GM18502 (cell line): ENCODE measurements around the gene HTR7.
"Not testable (repeated sequence)": the region's sequence is repeated elsewhere in the genome, so short reads cannot be mapped to it uniquely, and the experiment has no call there.

Experiments
- ATAC-seq: cut with Tn5 transposase; IDR thresholded peaks from one replicate; pipeline ENCODE4 v1.9.1; 2021; ENCODE audit warnings: mild to moderate bottlenecking; ENCODE audit not compliant: unreplicated experiment, poor library complexity

HTR7 gene

DNA sequence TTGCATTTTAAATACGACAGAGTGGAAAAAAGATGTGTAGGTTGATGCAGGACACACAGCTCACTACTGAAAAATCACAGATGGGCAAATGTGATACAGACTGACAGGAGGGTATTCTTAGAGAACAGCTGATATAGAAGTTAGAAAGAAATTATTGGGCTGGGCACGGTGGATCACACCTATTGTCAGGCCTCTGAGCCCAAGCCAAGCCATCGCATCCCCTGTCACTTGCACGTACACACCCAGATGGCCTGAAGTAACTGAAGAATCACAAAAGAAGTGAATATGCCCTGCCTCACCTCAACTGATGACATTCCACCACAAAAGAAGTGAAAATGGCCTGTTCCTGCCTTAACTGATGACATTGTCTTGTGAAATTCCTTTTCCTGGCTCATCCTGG is 50.7 kb downstream of the HTR7 start:
- not testable (repeated sequence) for ATAC-seq

DNA sequence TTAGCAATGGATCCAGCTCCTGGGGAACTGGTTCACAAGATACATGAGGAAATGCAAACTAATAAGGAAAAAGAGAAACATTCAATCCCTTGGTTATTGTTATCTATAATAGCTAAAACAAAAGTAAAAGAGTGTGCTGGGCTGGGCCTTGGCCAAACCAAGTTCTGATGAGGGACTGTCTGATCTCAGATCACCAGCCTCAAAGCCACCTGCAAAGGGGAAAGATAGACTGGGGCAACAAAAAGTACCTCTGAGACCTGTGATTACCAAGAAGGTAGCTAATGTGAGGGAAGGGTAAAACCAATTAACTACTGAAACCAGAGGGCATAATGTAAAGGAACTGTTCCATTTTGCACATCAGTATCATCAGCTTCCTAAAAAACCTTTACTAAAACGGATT is 51.2 kb downstream of the HTR7 start:
- no peak for ATAC-seq

DNA sequence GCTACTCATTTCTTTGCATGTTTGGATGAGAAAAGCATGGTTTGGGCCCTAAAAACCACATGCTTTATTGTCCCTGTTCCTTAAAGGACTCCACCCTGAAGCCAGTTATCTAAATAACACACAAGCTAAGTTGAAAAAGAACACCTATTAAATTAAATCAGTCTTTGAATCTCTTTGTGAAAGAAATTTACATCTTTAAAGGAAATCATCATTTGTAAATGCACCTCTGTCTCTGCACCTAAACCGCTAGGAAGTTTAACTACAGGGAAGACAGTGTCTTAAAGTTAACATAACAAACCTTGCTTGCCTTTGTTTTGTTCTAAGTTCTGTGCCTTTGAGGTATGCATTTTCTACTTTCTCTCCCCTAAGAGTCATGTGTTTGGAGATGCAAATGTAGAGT is 52.6 kb downstream of the HTR7 start:
- ATAC-seq: no peak

DNA sequence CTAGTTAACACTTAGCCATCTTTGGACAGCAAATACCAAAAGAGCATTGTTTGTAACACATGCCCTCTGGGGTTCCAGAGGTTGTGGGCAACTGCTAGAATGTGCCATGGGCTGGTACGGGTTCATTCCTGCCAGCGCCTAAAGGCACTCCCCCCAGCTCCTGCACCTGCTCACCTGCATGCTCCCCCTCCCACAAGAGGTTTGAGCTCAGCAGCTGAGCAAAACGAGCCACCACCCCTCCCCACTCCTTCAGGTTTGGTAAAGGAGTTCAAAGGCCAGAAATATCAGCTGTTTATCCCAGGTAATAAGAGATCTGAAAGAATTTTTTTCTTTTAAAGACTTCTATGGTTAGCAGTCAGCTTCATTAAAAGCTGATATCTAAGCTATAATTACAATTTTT is 53.5 kb downstream of the HTR7 start:
- no peak for ATAC-seq

DNA sequence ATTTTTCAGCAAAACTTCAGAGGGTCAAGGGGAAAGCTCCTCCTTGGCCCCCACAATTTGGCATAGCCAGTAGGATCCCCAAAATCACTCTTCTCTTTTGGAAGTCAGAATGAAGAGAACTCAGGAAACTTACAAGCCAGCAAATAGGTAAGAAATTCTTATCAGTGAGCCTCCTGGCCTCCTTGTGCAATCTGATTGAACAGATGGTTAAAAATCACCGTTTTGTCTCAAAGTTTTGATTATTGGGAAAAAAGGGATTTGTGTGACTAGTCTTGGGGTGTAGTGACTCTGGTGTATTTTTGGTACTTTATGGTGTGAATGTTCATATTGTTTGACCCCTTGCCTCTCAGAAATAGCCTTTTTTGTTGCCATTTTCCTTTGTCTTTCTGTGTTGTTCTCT is 56.2 kb downstream of the HTR7 start:
- ATAC-seq: no peak

DNA sequence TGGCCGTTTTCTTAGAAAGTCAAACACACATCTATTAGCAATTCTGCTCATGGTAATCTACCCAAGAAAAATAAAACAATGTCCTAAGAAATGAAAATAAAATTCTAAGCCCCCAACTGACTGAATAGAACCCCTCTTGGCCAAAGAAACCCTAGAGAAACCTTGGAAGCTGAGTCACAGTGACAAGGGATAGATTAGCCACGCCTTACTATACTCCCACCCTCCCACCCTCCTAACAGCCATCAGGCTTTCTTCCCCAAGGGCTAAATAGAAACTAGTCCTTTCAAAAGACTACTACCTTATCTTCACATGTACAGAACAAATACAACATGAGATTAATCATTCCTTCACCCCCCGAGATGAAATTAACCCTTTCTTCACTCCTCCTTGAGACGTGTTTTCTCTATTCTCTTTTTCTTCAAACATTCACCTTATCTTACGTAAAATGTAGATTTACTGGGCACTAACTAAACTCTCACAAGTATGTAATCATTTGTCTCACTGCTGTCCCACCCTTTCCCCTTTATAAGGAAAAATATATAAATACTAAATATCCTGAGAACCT is 57.5 kb downstream of the HTR7 start:
- ATAC-seq: no peak

DNA sequence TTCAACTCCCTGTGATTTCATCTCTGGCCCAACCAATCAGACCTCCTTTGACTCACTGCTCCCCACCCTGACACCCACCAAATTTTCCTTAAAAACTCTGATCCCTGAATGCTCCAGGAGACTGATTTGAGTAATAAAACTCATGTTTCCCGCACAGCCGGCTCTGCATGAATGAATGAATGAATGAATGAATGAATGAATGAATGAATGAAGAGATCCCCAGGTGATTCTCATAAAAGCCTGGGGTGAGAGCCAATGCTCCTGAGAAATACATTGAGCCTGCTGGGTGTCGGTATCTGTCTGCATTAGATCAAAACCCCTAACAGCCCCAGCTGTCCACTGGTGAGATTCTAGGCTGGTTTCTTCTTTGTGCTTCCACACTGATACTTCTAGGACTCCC is 58.7 kb downstream of the HTR7 start:
- no peak for ATAC-seq

DNA sequence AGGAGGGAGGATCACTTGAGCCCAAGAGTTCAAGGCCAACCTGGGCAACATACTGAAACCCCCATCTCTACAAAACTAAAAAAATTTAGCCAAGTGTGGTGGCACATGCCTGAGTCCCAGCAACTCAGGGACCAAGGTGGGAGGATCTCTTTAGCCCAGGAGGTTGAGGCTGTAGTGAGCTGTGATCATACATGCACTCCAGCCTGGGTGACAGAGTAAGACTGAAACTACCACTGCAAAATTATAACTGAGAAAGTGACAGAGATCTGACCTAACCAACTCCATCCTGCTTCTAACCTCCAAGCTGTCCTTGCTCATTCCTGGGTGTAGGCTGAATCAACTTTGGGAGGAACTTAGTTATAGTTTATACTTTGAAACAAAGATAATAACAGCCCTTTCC is 59.4 kb downstream of the HTR7 start:
- no peak for ATAC-seq

DNA sequence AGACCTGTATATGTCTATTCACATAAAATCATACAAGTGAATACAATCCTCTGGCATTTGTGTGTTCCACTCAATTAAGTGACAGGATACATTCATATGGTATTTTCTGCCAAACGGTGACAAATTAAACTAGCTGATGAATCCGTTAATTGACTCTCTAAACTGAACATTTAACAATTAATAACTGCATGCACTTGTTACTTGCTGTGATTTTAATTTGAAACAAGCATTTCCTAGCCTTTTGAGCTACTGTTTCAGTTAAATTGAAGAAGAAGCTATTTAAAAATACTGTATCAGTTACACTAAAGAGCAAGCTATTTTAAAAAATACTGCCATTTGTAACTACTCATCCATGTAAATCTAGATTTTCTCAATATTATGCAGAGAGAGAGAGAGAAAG is 67.4 kb downstream of the HTR7 start:
- no peak for ATAC-seq

DNA sequence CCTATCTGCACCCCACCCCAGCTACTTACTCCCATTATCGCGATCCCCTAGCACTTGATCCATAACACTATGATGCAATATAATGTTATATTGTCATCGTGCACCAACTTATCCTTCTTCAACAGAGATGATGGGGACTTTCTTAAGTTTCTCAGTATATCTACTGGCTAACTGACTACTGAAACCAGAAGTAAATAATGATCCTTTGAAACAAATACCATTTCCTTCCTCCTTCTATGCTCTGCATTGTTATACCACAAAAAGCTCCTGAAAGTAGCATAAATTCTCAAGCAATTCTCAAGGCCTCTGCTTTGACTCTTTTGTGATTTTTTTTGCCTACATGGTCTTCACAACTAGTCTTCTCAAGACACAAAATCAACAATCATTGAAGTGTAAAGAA is 68.9 kb downstream of the HTR7 start:
- peak; percentile 80 for ATAC-seq

DNA sequence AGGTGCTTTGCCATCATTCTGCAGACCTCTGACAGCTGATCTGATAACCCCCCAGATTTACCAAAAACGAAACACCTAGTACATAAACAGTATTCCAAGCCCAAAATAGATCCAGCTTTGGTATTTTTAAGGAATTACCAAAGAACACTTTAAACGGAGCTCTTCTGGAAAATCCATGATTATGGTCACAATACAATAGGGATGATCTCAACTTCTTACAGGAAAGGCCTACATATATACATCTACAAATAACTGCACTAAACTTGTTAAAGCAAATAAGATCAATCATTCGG is 69.7 kb downstream of the HTR7 start:
- ATAC-seq: no peak

DNA sequence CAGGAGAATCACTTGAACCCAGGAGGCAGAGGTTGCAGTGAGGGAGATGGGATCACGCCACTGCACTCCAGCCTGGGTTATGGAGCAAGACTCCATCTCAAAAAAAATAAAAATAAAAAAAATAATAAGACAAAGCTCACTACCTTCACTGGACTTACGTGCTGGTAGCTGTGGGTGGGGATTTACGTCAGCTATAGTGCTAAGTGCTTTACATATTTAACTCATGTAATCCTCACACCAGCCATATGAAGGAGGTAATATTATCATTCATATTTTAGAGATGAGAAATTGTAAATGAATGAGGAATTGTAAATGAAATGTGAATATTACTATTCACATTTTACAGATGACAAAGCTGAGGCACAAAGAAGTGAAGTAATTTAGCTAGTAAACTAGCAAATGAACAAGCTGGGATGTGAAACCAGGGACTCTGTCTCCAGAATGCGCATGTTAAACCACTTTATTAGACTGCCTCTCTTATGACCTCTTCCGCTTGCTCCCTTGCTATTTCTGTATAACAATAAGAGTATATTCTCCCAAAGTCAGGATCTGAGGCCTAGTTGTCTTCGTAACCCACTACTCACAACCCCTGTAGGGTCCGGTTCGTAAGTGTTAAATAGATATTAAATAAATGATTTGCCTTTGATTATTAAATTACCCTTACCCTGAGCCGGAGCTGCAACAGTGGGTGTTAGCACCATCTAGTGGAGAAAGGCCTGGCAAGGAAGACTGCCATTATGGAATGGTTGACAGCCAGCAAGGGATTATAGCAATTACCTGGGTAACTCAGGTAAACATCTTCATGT is 70.2 kb downstream of the HTR7 start:
- no peak for ATAC-seq

DNA sequence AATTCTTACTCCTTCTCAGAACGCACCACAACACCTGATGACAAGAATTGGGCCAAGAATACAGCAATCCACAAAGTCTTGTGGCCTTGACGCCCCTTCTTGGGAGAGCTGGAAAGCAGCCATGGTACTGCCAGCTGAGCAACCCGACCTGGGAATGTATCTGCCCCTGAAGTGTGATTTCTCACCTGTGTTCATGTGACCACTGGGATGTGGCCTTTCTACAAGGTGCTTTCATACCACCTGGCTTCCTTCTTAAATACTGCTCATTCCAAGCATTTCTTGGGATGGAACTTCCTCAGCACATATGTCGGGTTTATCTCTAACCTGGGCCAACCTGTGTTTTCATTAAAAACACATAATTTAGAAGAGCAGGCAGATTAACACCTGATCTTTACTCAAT is 72.1 kb downstream of the HTR7 start:
- ATAC-seq: no peak

DNA sequence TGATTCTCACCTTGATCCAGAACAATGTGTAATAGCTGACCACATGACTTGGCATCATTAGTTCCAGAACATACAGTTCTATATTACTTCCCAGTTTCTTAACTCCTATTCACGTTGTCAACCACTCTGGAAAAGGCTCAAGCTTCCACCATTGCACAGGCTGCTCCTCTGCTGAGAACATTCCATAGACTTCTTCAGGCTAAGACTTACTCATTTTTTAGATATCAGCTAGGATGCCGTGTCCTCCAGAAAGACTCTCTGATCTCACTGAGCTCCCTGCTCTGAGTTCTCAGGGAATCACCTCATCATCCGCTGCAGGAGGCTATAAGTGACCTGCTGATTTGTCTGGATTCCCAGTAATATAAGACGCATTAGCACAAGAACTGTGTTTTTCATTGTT is 73.1 kb downstream of the HTR7 start:
- ATAC-seq: no peak

DNA sequence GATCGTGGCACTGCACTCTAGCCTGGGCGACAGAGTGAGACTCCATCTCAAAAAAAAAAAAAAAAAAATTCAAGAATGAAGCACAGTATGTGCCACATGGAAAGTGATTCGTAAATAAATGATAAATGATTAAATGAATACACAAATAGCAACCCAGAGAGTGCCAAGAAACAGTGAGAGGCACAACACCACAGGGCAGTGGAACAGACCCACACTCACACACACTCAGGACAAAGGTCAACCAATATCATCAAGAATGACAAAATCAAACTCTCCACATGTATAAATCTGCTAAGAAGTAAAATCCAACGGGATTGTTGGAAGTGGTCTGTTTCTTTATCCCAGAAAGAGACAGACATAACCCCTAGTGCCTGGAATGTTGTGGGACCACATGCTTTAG is 77.4 kb downstream of the HTR7 start:
- no peak for ATAC-seq

DNA sequence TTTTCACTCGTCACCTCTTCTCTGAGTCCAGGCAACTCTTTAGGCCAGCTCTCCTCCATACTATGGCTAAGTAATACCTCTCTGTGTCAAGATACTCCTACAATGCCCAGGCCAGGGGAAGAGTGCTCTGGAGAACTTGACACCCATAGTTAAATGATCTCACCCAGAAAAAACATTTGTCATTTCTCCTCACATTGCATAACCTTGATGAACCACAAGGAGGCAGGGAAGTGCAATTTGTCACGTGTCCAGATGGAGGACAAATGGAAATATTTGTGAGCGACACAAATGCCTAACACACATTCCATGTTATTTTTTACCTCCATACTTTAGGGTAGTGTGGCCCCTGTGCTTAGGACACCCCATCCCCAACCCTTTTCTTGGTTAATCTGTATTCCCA is 78.3 kb downstream of the HTR7 start:
- ATAC-seq: no peak

DNA sequence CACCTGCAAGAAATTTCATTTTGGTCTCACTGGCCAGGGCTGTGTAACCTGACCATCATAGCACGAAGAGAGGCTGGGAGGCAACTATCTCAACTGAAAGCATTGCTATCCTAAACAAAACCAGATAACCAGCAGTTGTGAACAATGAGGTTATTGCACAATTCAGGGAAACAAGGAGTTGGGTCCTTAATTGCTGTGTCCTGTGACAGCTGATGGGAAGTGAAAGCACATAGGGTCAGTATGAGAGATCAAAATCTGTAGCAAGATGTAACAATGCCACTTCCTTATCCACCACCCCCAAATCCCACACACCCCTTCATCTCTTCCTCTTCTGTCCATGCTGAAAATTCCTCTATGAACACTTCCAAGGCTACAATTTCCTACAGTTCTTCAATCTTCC is 80.2 kb downstream of the HTR7 start:
- no peak for ATAC-seq

DNA sequence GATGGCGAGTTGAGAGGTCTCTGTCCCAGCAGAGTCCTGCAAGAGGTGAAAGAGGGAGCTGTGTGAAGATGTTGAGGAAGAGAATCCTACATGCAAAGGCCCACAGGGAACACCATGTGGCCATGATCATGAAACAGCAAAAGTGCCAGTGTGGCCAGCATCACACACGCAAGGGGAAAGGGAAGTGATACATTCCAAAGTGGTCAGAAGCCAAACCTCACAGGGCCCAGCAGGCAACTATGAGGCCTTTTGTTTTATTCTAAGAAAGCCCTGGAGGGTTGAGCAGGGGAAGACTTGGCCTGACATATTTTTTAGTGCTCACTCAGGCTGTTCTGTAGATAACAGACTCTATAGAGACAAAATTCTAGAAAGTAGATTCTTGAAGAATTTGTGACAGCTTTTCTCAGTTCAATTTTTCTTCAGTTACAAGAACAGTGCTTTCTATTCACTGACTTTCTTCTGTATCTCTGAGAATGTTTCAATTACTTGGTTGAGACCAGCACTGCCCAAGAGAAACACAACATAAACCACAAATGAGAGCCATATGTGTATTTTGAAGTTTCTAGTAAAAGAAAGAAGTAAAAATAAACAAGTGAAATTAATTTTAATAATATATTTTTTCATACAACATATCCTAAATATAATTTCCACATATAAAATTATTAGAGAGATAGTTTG is 82.3 kb downstream of the HTR7 start:
- peak; percentile 68 for ATAC-seq

DNA sequence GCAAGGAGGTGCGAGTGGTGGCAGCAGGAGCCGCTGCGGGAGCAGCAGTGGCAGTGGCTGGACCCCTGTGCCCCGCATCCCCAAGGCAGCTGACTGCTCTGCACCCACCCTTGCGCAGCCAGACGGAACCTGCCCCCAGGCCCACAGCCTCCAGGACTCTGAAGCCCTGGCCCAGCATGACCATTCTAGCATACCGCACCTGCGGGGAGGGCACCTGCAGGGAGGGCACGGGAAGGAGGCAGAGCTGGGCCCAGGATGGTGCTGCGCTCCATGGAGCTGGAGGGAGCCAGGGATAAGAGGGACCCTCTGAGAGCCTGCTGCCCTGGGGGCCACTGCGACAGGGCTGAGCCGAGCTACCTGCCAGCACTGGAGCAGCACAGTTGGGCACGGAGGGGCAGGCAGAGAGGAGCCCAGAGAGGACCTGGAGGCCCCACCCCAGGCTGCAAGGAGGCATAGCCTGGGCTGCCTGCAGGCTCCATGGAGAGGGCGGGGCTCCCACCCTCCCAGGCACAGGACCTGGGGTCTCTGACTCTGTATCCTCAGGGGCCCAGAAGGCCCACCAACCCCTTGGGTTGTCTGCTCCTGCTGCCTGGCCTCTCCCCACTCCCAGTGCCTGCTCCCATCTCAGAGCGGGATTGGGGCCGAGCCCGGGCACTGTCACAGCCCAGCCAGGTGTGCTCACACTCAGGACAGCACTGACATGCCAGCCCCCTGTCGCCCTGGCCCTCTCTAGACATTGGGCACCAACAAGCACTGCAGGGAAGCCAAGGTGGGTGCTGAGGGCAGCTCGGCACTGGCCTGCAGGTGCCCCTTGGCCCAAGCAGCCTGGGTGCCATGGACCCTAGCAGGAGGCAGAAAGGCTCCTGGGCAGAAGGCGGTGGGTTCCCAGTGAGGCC is 87.6 kb downstream of the HTR7 start:
- ATAC-seq: no peak

DNA sequence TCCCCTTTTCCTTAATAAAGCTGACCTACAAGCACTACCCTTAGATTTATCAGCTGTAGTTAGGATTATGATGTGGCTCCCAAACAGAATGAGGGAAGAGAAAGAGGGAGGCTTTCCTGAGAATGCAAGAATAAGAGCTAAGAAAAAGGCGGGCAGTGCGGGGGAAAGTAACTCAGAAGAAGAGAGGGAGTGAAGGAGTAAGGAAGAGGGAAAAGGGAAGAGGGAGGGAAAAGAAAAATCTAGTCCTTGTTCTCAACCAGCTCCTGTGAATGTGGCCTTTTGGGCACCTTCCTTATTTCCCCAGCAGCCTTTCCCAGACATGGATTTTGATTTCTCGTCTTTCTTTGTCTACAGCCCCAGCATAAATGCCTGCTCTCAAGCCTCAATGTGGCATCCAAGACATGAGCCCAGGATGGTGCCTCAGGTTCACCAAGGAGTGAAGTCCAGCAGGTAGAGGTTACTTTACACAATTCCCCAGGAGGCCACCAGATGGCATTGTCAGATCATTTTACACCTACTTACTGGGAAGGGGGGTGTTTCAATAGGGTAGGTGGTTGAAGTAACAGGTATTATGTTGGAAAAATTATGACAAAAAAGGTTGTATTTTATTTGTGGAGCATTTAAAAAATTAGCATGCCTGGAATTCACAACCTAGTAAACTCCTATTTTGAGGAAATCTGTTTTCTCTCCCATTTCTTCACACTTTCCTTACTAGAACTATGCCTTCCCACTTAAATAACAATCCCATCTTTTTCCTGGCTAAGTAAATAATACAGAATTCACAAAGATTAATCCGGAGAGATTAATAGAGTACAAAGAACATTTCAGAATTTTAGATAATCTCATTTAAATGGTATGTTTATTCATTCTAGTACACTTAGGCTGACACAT is 106.5 kb downstream of the HTR7 start:
- ATAC-seq: peak; percentile 70
